GM19193 (cell line): ENCODE data around the gene PCK1.

ENCODE experiments used
- POLR2A ChIP-seq: IDR thresholded peaks from 4 replicates; pipeline ENCODE4 v1.6.1; 2011; ENCODE audit not compliant: insufficient read depth, insufficient read length; ENCODE audit errors: extremely low read depth

The PCK1 gene

DNA sequence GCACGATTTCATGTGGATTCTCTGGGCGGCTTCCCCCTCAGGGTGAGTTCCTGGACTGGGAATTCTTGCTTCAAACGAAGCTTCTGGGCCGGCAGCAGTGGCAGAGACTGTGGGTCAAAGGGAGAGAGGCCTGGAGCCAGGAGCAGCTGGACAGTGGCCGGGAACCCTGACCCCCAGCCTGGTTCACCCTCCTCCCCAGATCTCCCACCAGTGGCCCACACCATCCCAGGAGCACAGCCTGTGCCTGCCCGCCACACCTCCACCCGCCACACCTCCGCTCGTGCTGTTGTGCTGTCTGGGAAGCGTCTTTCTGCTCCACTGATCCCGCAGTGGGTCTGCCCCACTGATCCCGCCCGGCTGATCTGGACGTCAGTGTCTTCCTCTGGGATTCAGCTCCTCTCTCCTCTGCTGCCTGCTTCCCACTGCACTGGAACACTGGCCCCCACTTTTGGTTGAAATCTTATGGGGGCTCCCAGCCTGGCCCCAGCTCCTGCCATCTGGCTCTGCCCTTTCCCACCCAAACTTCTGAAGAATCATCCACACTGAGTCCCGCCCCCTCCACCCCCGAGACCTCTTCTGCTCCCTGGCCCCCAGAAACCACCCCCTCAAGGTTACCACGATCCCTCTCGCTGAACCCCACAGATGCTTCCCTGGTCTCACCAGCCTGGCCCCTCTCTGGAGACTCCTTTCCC, 49.5 kb downstream of the PCK1 start:
- TF ChIP-seq POLR2A = no peak

GRCh38 chr20:57611586-57612311, 50.8 kb downstream of the PCK1 start:
- TF ChIP-seq POLR2A = no peak

DNA sequence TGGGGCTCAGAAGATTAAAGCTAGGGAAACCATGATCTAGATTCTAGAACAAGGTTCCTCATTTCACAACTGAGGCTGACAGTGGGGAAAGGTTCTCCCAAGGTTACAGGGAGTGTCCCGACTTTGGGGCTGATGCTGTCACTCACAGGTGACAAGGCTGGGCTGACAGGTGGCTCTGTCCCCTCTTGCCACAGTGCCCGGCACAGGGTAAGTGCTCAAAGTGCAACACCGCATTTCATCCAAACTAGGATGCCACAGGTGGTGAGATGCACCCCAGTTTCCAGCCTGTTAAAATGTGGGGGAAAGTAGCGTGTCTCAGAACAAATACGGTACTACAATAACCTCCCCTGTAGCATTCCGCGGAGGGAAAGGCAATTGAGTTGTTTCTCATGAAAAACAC, 51.5 kb downstream of the PCK1 start:
- TF ChIP-seq POLR2A = no peak

- no peak for TF ChIP-seq POLR2A
Observed at GRCh38 chr20:57612916-57613315, 52.0 kb downstream of the PCK1 start.

DNA sequence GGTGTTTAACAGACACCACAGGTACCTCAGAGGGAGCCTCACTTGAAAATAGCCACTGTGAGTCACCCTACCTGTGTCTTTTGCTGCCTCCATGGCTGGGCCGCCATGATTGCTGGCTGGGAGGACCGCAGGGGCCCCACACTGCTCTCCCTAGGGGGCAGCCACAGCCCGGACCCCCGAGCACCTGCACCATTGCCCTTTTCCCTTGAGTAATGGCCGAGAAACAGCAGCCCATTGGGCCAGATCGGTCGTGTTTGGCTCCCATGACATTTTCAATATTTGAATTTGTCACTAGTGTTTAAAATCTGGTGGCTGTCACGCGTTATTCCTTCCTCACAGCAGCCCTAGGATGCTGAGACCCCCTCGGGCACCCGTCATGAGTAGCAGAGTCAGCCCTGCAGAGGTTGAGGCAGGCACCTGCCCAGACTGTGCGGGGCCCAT, 52.6 kb downstream of the PCK1 start:
- TF ChIP-seq POLR2A = no peak

GRCh38 chr20:57614490-57615444, 53.9 kb downstream of the PCK1 start:
- no peak for TF ChIP-seq POLR2A

DNA sequence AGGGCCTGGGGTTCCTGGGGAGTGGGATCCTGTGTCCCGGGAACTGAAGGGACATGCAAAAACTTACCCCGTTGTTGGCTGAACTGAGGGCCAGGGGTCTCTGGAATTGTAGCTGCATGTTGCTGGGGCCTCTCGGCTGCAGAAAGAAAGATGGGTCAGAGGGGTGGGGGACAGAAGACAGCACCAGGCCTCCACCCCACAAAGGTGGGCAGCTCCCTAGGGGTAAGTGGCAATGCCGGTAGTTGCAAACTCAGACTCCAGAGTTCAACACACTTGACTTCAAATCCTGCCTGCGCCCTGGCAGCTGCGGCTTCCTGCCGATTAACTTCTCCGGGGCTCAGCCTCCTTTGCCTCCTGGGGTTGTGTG, 54.5 kb downstream of the PCK1 start:
- no peak for TF ChIP-seq POLR2A

GRCh38 chr20:57616143-57616951, 55.4 kb downstream of the PCK1 start:
- no peak for TF ChIP-seq POLR2A

GRCh38 chr20:57617079-57617795, 56.3 kb downstream of the PCK1 start:
- no peak for TF ChIP-seq POLR2A
